Upper lobe of left lung (tissue), 4 donors: ENCODE data around the gene CCDC51.

Experiments
- POLR2A ChIP-seq, 4 donors: fragments of 450-650 bp; IDR thresholded peaks; one replicate each; pipeline ENCODE4 v1.5.1; 2016 to 2017; ENCODE audit warnings: antibody characterized with exemption in 4 of 4, mild to moderate bottlenecking in 2 of 4
- POLR2AphosphoS5 ChIP-seq, 2 donors: sonication (generic); formaldehyde crosslinking; IDR thresholded peaks; one replicate each; pipeline ENCODE4 v1.5.1; 2017; ENCODE audit warnings: antibody characterized with exemption in 2 of 2
- TF ChIP-seq, protein P1 (sequence below), 6 experiments: fragments of 450-650 bp in 4 of 6; fragments of 200-600 bp in 2 of 6; sonication (generic) in 2 of 6; IDR thresholded peaks; one replicate each; pipeline ENCODE4 v1.5.1; 2016 to 2019; ENCODE audit warnings: antibody characterized with exemption in 6 of 6

DNA sequence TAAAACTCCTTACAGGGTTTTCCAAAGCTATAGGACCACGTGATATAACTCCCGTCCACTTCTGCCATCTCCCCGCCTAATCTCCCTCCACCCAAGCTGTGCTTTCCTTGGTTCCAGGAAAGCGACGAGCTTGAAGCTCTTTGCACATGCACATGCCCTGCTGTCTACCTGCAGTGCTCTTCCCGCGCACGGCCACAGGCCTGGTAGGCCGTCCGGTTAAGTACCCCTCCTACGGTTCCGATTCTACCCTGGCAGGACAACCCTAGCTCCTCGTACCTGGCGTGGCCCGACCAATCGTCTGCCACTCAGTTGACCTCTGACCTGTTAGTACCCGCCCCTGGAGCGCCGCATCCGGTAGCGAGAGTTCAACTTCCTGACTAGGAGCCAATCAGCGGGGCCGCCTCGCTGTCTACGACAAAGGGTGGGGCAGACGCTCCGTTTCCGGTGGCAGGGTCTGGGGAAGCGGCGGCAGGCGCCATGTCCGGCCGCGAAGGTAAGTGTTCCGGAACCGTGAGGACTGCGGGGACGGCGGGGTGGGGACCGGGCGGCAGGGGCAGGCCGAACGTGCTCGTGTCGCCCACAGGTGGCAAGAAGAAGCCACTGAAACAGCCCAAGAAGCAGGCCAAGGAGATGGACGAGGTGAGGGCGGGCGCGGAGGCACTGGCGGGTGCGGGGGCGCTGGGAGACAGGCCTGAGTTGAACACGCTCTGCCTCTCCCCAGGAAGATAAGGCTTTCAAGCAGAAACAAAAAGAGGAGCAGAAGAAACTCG, at the start of gene CCDC51, which contains the start of gene TMA7:
- TF ChIP-seq, protein P1, sequence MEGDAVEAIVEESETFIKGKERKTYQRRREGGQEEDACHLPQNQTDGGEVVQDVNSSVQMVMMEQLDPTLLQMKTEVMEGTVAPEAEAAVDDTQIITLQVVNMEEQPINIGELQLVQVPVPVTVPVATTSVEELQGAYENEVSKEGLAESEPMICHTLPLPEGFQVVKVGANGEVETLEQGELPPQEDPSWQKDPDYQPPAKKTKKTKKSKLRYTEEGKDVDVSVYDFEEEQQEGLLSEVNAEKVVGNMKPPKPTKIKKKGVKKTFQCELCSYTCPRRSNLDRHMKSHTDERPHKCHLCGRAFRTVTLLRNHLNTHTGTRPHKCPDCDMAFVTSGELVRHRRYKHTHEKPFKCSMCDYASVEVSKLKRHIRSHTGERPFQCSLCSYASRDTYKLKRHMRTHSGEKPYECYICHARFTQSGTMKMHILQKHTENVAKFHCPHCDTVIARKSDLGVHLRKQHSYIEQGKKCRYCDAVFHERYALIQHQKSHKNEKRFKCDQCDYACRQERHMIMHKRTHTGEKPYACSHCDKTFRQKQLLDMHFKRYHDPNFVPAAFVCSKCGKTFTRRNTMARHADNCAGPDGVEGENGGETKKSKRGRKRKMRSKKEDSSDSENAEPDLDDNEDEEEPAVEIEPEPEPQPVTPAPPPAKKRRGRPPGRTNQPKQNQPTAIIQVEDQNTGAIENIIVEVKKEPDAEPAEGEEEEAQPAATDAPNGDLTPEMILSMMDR (IDR thresholded peaks at IDR 0.05) = peak in 3 of 6 experiments; percentile 11 to 18 (median 12)
- TF ChIP-seq POLR2A (IDR thresholded peaks at IDR 0.05) (peak; percentile 60 to 97 (median 92)), POLR2AphosphoS5 (IDR thresholded peaks at IDR 0.05) (peak; percentile 99)
